Erythroblast (primary cell): ENCODE results near the gene CACNA2D2.

ENCODE experiments used
- GATA1 ChIP-seq: IDR thresholded peaks from 2 replicates; pipeline ENCODE4 v1.6.1; 2011; ENCODE audit warnings: low read depth, mild to moderate bottlenecking, control low read depth, low read length, moderate library complexity
- POLR2A ChIP-seq: IDR thresholded peaks from 2 replicates; pipeline ENCODE4 v1.6.1; 2011; ENCODE audit warnings: mild to moderate bottlenecking, low read length

DNA sequence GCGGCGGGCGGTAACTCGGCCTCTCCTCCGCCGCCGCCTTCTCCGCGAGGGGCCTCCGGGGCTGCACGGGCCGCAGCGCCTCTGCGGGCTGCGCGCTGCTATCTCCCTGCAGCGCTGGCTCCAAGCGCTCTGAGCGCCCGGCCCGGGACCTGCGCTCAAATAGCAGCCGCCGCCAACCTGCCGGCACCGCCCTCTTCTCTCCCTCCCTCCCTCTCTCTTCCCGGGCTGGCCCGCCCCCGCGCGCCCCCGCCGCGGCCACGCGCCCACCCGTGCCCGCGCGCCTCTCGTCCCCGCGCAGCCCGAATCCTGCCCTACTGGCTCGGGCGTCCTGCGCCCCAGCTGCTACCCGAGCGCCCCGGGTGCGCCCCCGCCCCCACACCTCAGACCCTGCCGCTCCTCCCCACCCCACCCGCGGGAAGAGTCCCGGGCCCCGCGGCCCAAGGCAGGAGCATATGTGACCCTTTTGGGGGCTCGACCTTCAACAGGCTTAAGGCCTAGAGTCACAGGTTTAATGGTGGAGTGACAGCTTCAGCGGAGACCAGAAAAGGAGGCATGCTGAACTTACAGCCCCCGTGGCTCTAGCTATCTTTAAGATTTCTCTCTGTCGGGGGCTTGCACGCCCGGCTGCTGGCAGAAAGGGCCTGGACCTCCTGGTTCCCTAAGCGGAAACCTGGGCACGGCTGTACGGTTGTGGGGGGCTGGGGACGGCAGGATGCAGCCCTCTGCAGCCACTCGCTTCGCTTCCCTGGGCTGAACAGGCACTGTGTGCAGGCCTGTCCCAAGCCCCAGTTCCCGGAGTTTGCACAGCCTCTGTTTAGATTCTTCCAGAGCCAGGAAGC is at the start of gene CACNA2D2:
- no peak for TF ChIP-seq POLR2A
- TF ChIP-seq GATA1 = no peak
